A549 (cell line): ENCODE results near the gene PCNT.

ENCODE experiments used
- CBX8 ChIP-seq: fragments of 200-600 bp; sonication (generic); IDR thresholded peaks from 2 replicates; pipeline ENCODE4 v1.6.1; 2016
- CHD2 ChIP-seq: fragments of 150-350 bp; IDR thresholded peaks from 2 replicates; pipeline ENCODE4 v1.6.1; 2014; ENCODE audit warnings: low read length; ENCODE audit not compliant: partially characterized antibody
- EHMT2 ChIP-seq: fragments of 200-600 bp; sonication (generic); IDR thresholded peaks from 2 replicates; pipeline ENCODE4 v1.6.1; 2016; ENCODE audit warnings: antibody characterized with exemption, low read depth, mild to moderate bottlenecking, moderate library complexity
- EP300 ChIP-seq, 2 experiments: fragments of >200 bp; sonication (Bioruptor Twin); formaldehyde crosslinking; IDR thresholded peaks; 2 replicates in 1 of 2; 3 replicates in 1 of 2; pipeline ENCODE4 v1.6.1; 2016 to 2017
- MAZ ChIP-seq: fragments of 150-350 bp; IDR thresholded peaks from 2 replicates; pipeline ENCODE4 v1.6.1; 2014; ENCODE audit warnings: antibody characterized with exemption, low read depth, low read length, borderline replicate concordance
- NR3C1 ChIP-seq: fragments of >200 bp; sonication (Bioruptor Twin); formaldehyde crosslinking; IDR thresholded peaks from 3 replicates; pipeline ENCODE4 v1.6.1; 2017
- POLR2A ChIP-seq: IDR thresholded peaks from 2 replicates; pipeline ENCODE4 v1.6.1; 2012; ENCODE audit warnings: mild to moderate bottlenecking, low read length
- RFX5 ChIP-seq: fragments of 450-650 bp; IDR thresholded peaks from 2 replicates; pipeline ENCODE4 v1.7.1; 2014; ENCODE audit warnings: antibody characterized with exemption, mild to moderate bottlenecking, moderate library complexity
- TF ChIP-seq, protein P1 (sequence below): fragments of 150-350 bp; IDR thresholded peaks from 2 replicates; pipeline ENCODE4 v1.6.1; 2014; ENCODE audit warnings: low read depth, mild to moderate bottlenecking, low read length
- TF ChIP-seq, protein P2 (sequence below): fragments of >200 bp; sonication (Bioruptor Twin); formaldehyde crosslinking; IDR thresholded peaks from 3 replicates; pipeline ENCODE4 v1.5.1; 2016

GRCh38 chr21:46320331-46320801 lies 3.6 kb upstream of the PCNT start:
- no peak for TF ChIP-seq MAZ
- no peak for TF ChIP-seq CHD2
- no peak for TF ChIP-seq NR3C1
- no peak for TF ChIP-seq CBX8
- TF ChIP-seq, protein P1, sequence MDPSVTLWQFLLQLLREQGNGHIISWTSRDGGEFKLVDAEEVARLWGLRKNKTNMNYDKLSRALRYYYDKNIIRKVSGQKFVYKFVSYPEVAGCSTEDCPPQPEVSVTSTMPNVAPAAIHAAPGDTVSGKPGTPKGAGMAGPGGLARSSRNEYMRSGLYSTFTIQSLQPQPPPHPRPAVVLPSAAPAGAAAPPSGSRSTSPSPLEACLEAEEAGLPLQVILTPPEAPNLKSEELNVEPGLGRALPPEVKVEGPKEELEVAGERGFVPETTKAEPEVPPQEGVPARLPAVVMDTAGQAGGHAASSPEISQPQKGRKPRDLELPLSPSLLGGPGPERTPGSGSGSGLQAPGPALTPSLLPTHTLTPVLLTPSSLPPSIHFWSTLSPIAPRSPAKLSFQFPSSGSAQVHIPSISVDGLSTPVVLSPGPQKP, result no peak
- TF ChIP-seq, protein P2, sequence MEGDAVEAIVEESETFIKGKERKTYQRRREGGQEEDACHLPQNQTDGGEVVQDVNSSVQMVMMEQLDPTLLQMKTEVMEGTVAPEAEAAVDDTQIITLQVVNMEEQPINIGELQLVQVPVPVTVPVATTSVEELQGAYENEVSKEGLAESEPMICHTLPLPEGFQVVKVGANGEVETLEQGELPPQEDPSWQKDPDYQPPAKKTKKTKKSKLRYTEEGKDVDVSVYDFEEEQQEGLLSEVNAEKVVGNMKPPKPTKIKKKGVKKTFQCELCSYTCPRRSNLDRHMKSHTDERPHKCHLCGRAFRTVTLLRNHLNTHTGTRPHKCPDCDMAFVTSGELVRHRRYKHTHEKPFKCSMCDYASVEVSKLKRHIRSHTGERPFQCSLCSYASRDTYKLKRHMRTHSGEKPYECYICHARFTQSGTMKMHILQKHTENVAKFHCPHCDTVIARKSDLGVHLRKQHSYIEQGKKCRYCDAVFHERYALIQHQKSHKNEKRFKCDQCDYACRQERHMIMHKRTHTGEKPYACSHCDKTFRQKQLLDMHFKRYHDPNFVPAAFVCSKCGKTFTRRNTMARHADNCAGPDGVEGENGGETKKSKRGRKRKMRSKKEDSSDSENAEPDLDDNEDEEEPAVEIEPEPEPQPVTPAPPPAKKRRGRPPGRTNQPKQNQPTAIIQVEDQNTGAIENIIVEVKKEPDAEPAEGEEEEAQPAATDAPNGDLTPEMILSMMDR, result no peak
- no peak for TF ChIP-seq POLR2A
- TF ChIP-seq EHMT2, result no peak
- no peak for TF ChIP-seq EP300 (IDR thresholded peaks at IDR 0.05)
- no peak for TF ChIP-seq RFX5
